HCT116 (cell line): ENCODE measurements around the gene SMIM21.

Source experiments
- ATF3 ChIP-seq: IDR thresholded peaks from 2 replicates; pipeline ENCODE4 v1.6.1; 2012
- CBX3 ChIP-seq: IDR thresholded peaks from 2 replicates; pipeline ENCODE4 v1.6.1; 2012; ENCODE audit warnings: low read depth
- CTCF ChIP-seq, 3 experiments: fragments of 200-600 bp in 1 of 3; sonication (generic) in 1 of 3; IDR thresholded peaks in 2 of 3; conservative IDR thresholded peaks in 1 of 3; 2 replicates each; pipeline ENCODE4 v1.5.1; 2012 to 2017; ENCODE audit warnings: low read depth in 2 of 3, low read length in 2 of 3, antibody characterized with exemption in 1 of 3, borderline replicate concordance in 1 of 3, control low read depth in 1 of 3, mild to moderate bottlenecking in 1 of 3, mixed read lengths in 1 of 3, mixed run types in 1 of 3, moderate library complexity in 1 of 3; ENCODE audit not compliant: insufficient read depth in 1 of 3
- EZH2 ChIP-seq: fragments of 200-600 bp; sonication (generic); IDR thresholded peaks from 2 replicates; pipeline ENCODE4 v1.6.1; 2017; ENCODE audit warnings: antibody characterized with exemption, mixed run types
- EZH2phosphoT487 ChIP-seq: fragments of 200-600 bp; IDR thresholded peaks from 2 replicates; pipeline ENCODE4 v1.6.1; 2018; ENCODE audit warnings: antibody characterized with exemption, borderline replicate concordance
- MAX ChIP-seq: IDR thresholded peaks from 2 replicates; pipeline ENCODE4 v1.6.1; 2012
- POLR2A ChIP-seq: IDR thresholded peaks from 2 replicates; pipeline ENCODE4 v1.7.0; 2011; ENCODE audit warnings: borderline replicate concordance; ENCODE audit not compliant: insufficient read depth, insufficient read length; ENCODE audit errors: extremely low read depth
- REST ChIP-seq: IDR thresholded peaks from 2 replicates; pipeline ENCODE4 v1.6.1; 2012; ENCODE audit warnings: low read depth
- SIN3A ChIP-seq: IDR thresholded peaks from 2 replicates; pipeline ENCODE4 v1.6.1; 2012; ENCODE audit warnings: low read depth
- TCF7L2 ChIP-seq: IDR thresholded peaks from 2 replicates; pipeline ENCODE4 v1.7.0; 2011; ENCODE audit warnings: borderline replicate concordance, inconsistent platforms; ENCODE audit not compliant: insufficient read depth, insufficient read length; ENCODE audit errors: extremely low read depth
- ZFX ChIP-seq: fragments of 450-650 bp; IDR thresholded peaks from 2 replicates; pipeline ENCODE4 v1.6.1; 2017
- ZNF274 ChIP-seq: fragments of 200-500 bp; sonication (Bioruptor generic); IDR thresholded peaks from 2 replicates; pipeline ENCODE4 v1.6.1; 2014; ENCODE audit warnings: mild to moderate bottlenecking, low read depth, low read length, inconsistent platforms

DNA sequence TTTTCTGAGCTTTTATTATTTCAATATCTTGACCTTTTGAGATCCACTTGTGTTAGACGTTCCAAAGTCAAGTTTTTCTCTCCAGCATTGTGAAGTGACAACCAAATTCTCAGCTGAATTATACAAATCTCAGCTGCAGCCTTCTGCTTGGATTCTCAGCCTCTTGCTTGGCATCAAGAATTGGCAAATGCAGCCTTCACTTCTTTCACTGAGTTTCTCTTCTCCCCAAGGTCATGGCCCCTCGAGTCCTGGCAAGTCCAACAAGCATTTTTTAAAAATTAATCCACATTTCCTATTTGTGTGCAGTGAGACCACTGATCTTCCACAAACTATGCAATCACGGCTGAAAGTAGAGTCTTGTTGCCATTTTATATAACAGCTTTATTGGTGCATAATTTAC lies 23.4 kb upstream of the SMIM21 start:
- no peak for TF ChIP-seq CTCF (IDR thresholded peaks at IDR 0.05 in 2 of 3, conservative IDR thresholded peaks at IDR 0.05 in 1 of 3; ENCODE audit: borderline replicate concordance in 1 of 3, insufficient read depth in 1 of 3, low read depth in 2 of 3, low read length in 2 of 3)
- TF ChIP-seq REST = no peak
- TF ChIP-seq MAX = no peak
- no peak for TF ChIP-seq ZNF274
- TF ChIP-seq CBX3 = no peak
- TF ChIP-seq SIN3A = no peak
- no peak for TF ChIP-seq POLR2A
- no peak for TF ChIP-seq TCF7L2
- TF ChIP-seq ZFX = no peak
- no peak for TF ChIP-seq ATF3
- TF ChIP-seq EZH2 = no peak
- no peak for TF ChIP-seq EZH2phosphoT487
